CD4-positive, alpha-beta memory T cell (primary cell): ENCODE measurements around the gene CAMTA1. TPM values are rescaled to one million over a fixed set of nuclear protein-coding genes. Genes with fewer than 3 reads are reported as not detected.

Experiments used
- CTCF ChIA-PET: fragments of 350-600 bp; sonication (Branson Sonifier 250); formaldehyde crosslinking; loops from one replicate; lab custom pipeline; 2021; ENCODE audit warnings: inconsistent platforms; ENCODE audit not compliant: partially characterized antibody; lab: Charles Lee
- POLR2A ChIA-PET: fragments of 350-600 bp; sonication (Branson Sonifier 250); formaldehyde crosslinking; loops from one replicate; lab custom pipeline; 2021; ENCODE audit not compliant: partially characterized antibody; lab: Charles Lee
- DNase-seq, 5 donors: peaks; one replicate each; pipeline versions ENCODE4 v3.0.0 to v3.0.0-alpha.2; 2020 to 2022; ENCODE audit warnings: mixed read lengths in 1 of 5
- H3K27ac ChIP-seq: one replicate; pipeline ENCODE4 v1.7.0; 2013; ENCODE audit warnings: low read depth, low read length
- H3K27me3 ChIP-seq: 2 replicates; pipeline ENCODE4 v1.7.0; 2013; ENCODE audit warnings: mild to moderate bottlenecking, low read length, moderate library complexity; ENCODE audit not compliant: insufficient read depth
- H3K36me3 ChIP-seq: 2 replicates; pipeline ENCODE4 v1.7.0; 2013; ENCODE audit warnings: mild to moderate bottlenecking, low read length, moderate library complexity; ENCODE audit not compliant: insufficient read depth
- H3K4me1 ChIP-seq: 2 replicates; pipeline ENCODE4 v1.7.0; 2013; ENCODE audit warnings: mild to moderate bottlenecking, low read length, moderate library complexity; ENCODE audit not compliant: insufficient read depth
- H3K4me3 ChIP-seq, 2 donors: one replicate each; pipeline ENCODE4 v1.7.0; 2013; ENCODE audit warnings: low read length in 2 of 2, mild to moderate bottlenecking in 1 of 2
- H3K9me3 ChIP-seq, 2 donors: one replicate each; pipeline ENCODE4 v1.7.0; 2013; ENCODE audit warnings: low read length in 2 of 2, control low read depth in 1 of 2; ENCODE audit not compliant: control insufficient read depth in 1 of 2
- H3K27ac Mint-ChIP-seq, 7 donors: one replicate each; pipeline ENCODE4 v1.8.0; 2020 to 2021; ENCODE audit warnings: mixed read lengths in 7 of 7, mild to moderate bottlenecking in 6 of 7, inconsistent platforms in 3 of 7, moderate library complexity in 3 of 7
- H3K27me3 Mint-ChIP-seq, 2 donors: one replicate each; pipeline ENCODE4 v1.8.0; 2020 to 2021; ENCODE audit warnings: mixed read lengths in 2 of 2
- H3K36me3 Mint-ChIP-seq, 2 donors: one replicate each; pipeline ENCODE4 v1.8.0; 2020 to 2021; ENCODE audit warnings: mixed read lengths in 2 of 2, inconsistent platforms in 1 of 2, mild to moderate bottlenecking in 1 of 2
- H3K4me1 Mint-ChIP-seq, 4 donors: one replicate each; pipeline ENCODE4 v1.8.0; 2020 to 2021; ENCODE audit warnings: mixed read lengths in 4 of 4, mild to moderate bottlenecking in 1 of 4
- H3K4me3 Mint-ChIP-seq, 8 donors: one replicate each; pipeline ENCODE4 v1.8.0; 2020 to 2021; ENCODE audit warnings: mixed read lengths in 8 of 8, mild to moderate bottlenecking in 7 of 8, moderate library complexity in 6 of 8, inconsistent platforms in 3 of 8
- H3K9me3 Mint-ChIP-seq, 8 donors: one replicate each; pipeline ENCODE4 v1.8.0; 2020 to 2021; ENCODE audit warnings: mixed read lengths in 8 of 8, mild to moderate bottlenecking in 5 of 8, inconsistent platforms in 3 of 8, moderate library complexity in 1 of 8
- intact Hi-C: fragments of 100-400 bp; cut with micrococcal nuclease; formaldehyde crosslinking; loops from one replicate; pipeline ENCODE4 v1.15.1; 2023
- polyA plus RNA-seq, 2 donors: library from polyadenylated mRNA; unstranded; fragments of 300-500 nt; fragmentation: Illumina TruSeq; gene quantifications; one replicate each; pipeline ENCODE4 v1.2.3, GENCODE V29; 2021
- total RNA-seq, 2 experiments: library from RNA; stranded (reverse); gene quantifications; one replicate each; pipeline ENCODE4 v1.2.3, GENCODE V29; 2021

The CAMTA1 gene
- total and polyA plus RNA-seq, 4 experiments from 2014 or later, result 39.1 to 118 (median 59.9) TPM

DNA sequence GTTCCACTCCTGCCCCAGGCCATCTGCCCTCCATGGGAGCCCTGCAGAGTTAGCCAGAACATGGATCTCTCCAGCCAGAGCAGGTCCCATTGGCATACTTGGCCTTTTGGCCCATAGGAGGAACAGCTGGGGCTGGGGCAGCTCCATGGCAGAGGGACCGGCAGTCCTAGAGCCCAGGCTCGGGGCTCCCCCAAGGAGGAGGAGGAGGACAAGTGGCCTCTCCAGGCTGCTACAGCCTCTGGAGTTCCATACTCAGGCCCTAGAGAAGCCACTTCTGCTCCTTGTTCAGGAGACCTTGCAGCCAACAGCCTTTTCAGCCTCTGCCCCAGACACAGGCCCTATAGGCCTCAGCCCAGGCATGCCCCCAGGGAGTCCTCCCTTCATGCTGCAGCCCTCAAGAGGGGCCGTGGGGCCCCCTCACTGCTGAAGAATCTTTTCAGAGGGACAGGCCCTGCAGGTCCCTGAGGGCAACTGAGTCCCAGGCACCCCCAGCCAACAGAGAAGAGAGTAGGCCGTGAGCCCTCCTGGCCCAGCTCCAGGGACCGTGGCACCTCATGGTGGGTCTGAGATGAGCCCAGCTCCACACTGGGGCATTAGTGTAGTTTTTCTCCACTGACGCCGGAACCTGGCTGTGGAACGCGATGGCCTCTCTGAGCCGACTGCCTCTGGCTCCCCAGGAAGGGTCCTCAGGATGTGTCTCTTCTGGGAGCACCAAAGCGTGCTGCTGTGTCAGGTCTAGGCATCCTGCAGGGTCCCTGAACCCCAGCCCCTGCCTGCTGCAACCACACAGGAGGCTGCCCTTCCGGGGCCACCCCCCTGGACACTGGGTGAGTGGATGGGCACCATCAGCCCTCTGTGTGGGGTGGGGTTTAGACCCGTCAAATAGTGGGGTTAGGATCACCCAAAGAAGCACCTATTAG is 688.2 kb downstream of the CAMTA1 start:
- Mint-ChIP-seq H3K4me3 (no peak overlapping the region), H3K36me3 (no peaks in the 10 kb centered on the region), H3K9me3 (peaks cover 0 to 3% (median 0%) of the 10 kb centered on the region in 8 donors), H3K4me1 (no peaks in the 10 kb centered on the region), H3K27ac (no peak overlapping the region), H3K27me3 (peaks cover 0 to 4% of the 10 kb centered on the region in 2 donors)
- no peak overlapping the region for H3K4me3 ChIP-seq
- ChIA-PET POLR2A (no interaction called here), CTCF (no interaction called here)
- no peaks in the 10 kb centered on the region for H3K9me3 ChIP-seq
- intact Hi-C loops, result no loop called here
- no peaks in the 10 kb centered on the region for H3K27me3 ChIP-seq
- H3K27ac ChIP-seq, result no peak overlapping the region
- H3K4me1 ChIP-seq, result no peaks in the 10 kb centered on the region
- no peak for DNase-seq
- no peaks in the 10 kb centered on the region for H3K36me3 ChIP-seq

DNA sequence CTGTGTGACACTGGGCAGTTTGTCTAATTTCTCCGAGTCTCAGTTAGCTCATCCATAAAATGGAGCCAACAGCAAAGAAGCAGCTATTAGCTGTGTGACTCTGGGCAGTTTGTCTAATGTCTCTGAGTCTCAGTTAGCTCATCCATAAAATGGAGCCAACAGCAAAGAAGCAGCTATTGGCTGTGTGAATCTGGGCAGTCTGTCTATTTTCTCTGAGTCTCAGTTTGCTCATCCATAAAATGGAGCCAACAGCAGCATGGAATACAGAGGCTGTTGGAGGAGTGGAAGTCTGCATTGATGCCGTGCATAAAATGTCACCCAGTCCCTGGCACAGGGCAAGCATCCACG is 688.9 kb downstream of the CAMTA1 start:
- no peaks in the 10 kb centered on the region for H3K4me1 Mint-ChIP-seq
- CTCF ChIA-PET, result no interaction called here

GRCh38 chr1:7474786-7475502 is 689.7 kb downstream of the CAMTA1 start:
- ChIA-PET CTCF (no interaction called here), POLR2A (no interaction called here)
- intact Hi-C loops, result no loop called here
- no peak overlapping the region for H3K4me3 Mint-ChIP-seq
- no peaks in the 10 kb centered on the region for H3K36me3 Mint-ChIP-seq
- no peaks in the 10 kb centered on the region for H3K4me1 ChIP-seq
- no peak overlapping the region for H3K27ac Mint-ChIP-seq
- no peaks in the 10 kb centered on the region for H3K36me3 ChIP-seq
- no peak overlapping the region for H3K4me3 ChIP-seq
- H3K27ac ChIP-seq, result no peak overlapping the region
- H3K27me3 ChIP-seq, result no peaks in the 10 kb centered on the region
- H3K9me3 Mint-ChIP-seq, result no peaks in the 10 kb centered on the region
- DNase-seq, result no peak
- peaks cover 0 to 2% of the 10 kb centered on the region in 2 donors for H3K27me3 Mint-ChIP-seq
- no peaks in the 10 kb centered on the region for H3K9me3 ChIP-seq
- H3K4me1 Mint-ChIP-seq, result no peaks in the 10 kb centered on the region

More for the DNA sequence above, 688.9 kb downstream of the CAMTA1 start:
- Mint-ChIP-seq H3K36me3 (no peaks in the 10 kb centered on the region), H3K27ac (no peak overlapping the region), H3K9me3 (peaks cover 0 to 3% (median 0%) of the 10 kb centered on the region in 8 donors), H3K27me3 (peaks cover 0 to 2% of the 10 kb centered on the region in 2 donors), H3K4me3 (no peak overlapping the region)
- intact Hi-C loops, result no loop called here
- Histone ChIP-seq H3K4me1 (no peaks in the 10 kb centered on the region), H3K9me3 (no peaks in the 10 kb centered on the region), H3K4me3 (no peak overlapping the region), H3K27me3 (no peaks in the 10 kb centered on the region), H3K36me3 (no peaks in the 10 kb centered on the region), H3K27ac (no peak overlapping the region)
- no peak for DNase-seq
- POLR2A ChIA-PET, result no interaction called here

- DNase-seq, result no peak
- Mint-ChIP-seq H3K36me3 (no peaks in the 10 kb centered on the region), H3K27me3 (peaks cover 0 to 2% of the 10 kb centered on the region in 2 donors), H3K9me3 (no peaks in the 10 kb centered on the region), H3K4me3 (no peak overlapping the region), H3K4me1 (no peaks in the 10 kb centered on the region), H3K27ac (no peak overlapping the region)
- no peaks in the 10 kb centered on the region for H3K36me3 ChIP-seq
- H3K4me3 ChIP-seq, result no peak overlapping the region
- intact Hi-C loops, result no loop called here
- no peaks in the 10 kb centered on the region for H3K27me3 ChIP-seq
- H3K27ac ChIP-seq, result no peak overlapping the region
- POLR2A ChIA-PET, result no interaction called here
- CTCF ChIA-PET, result no interaction called here
- H3K4me1 ChIP-seq, result no peaks in the 10 kb centered on the region
- no peaks in the 10 kb centered on the region for H3K9me3 ChIP-seq
Measured at GRCh38 chr1:7475691-7476090, 690.4 kb downstream of the CAMTA1 start.

DNA sequence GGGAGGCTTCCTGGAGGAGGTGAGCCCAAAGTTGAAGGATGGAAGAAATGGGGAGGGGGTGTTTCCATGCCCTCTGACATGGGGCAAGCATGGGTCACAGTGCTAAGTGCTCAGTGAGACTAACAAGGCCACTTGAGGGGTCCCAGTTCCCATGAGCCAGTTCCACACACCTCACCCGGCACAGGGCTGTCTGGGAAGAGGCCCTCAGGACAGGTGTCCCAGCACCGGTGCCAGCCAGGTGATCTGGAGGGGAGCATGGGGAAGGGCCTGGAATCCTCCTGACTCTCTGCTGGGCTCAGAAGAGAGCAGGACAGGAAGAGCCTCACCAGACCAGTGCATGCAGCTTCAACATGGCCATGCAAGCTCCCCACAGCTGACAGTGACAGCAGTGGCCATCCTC is 691.1 kb downstream of the CAMTA1 start:
- intact Hi-C loops, result no loop called here
- no peak overlapping the region for H3K4me3 Mint-ChIP-seq
- CTCF ChIA-PET, result no interaction called here
- Histone ChIP-seq H3K27me3 (no peaks in the 10 kb centered on the region), H3K9me3 (no peaks in the 10 kb centered on the region), H3K27ac (no peak overlapping the region), H3K36me3 (no peaks in the 10 kb centered on the region), H3K4me3 (no peak overlapping the region), H3K4me1 (no peaks in the 10 kb centered on the region)
- H3K27ac Mint-ChIP-seq, result no peak overlapping the region
- no peaks in the 10 kb centered on the region for H3K9me3 Mint-ChIP-seq
- no peaks in the 10 kb centered on the region for H3K36me3 Mint-ChIP-seq
- POLR2A ChIA-PET, result no interaction called here
- no peaks in the 10 kb centered on the region for H3K4me1 Mint-ChIP-seq
- H3K27me3 Mint-ChIP-seq, result peaks cover 0 to 2% of the 10 kb centered on the region in 2 donors
- DNase-seq, result no peak

DNA sequence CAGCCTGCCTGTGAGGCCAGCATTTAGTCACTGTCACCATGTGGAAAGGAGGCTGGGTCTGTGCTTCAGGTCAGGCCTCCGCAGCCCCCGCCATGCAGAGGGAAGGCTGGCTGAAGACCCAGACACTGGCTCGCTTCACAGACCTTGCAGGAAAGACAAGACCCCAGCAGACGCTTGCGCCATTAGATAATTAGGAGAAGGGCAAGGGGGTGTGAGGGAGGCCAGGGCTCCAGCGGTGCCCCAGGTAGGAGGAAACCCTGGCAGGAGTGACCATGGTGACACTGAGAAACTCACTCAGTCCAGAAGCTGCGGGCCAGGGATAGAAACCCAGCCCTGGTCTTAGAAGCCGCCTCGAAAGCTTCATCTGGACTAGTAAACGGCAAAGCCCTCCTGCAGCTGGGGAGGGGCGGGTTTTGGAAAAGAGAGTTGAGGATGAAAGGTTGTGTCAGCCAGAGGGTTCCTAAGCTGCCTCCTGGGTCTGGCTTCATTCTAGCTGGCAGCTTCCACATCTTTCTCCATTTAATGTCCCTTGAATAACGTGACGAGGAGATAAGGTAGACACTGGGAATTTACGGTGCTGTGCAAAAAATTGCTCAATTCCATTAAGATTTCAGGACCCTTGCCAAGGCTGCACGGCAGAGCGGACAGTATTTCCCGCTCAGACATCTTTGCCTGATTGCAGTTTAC is 691.8 kb downstream of the CAMTA1 start:
- ChIA-PET CTCF (no interaction called here), POLR2A (no interaction called here)
- H3K27ac ChIP-seq, result no peak overlapping the region

DNA sequence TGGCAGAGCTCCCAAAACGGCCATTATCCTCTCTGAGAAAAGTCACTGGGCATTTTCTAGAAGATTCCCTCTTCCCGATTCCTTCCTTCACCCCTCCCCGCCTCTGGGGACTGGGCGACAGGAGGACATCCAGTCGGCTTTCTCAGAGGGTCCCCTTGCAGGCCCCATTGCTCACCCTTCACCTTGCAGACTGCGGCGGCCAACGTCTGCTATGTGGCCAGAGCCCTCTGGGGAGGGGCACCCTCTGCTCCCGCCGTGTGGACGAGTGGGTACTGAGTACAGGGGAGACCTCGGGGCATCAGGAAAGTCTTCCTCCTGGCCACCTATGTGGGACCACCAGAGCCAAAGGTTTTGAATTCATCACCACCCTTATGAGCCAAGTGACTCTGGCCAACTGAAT is 692.3 kb downstream of the CAMTA1 start:
- H3K4me1 ChIP-seq, result no peaks in the 10 kb centered on the region
- H3K27me3 ChIP-seq, result no peaks in the 10 kb centered on the region
- ChIA-PET CTCF (no interaction called here), POLR2A (no interaction called here)
- no peak overlapping the region for H3K4me3 Mint-ChIP-seq
- H3K36me3 Mint-ChIP-seq, result no peaks in the 10 kb centered on the region
- no peak overlapping the region for H3K27ac Mint-ChIP-seq
- no peaks in the 10 kb centered on the region for H3K9me3 ChIP-seq
- no peaks in the 10 kb centered on the region for H3K4me1 Mint-ChIP-seq
- no peak overlapping the region for H3K4me3 ChIP-seq
- H3K27me3 Mint-ChIP-seq, result peaks cover 0 to 2% of the 10 kb centered on the region in 2 donors
- DNase-seq, result no peak
- no peaks in the 10 kb centered on the region for H3K36me3 ChIP-seq
- no peaks in the 10 kb centered on the region for H3K9me3 Mint-ChIP-seq
- intact Hi-C loops, result no loop called here
- no peak overlapping the region for H3K27ac ChIP-seq

More for the DNA sequence above, 691.8 kb downstream of the CAMTA1 start:
- Histone ChIP-seq H3K4me3 (no peak overlapping the region), H3K36me3 (no peaks in the 10 kb centered on the region), H3K4me1 (no peaks in the 10 kb centered on the region), H3K27me3 (no peaks in the 10 kb centered on the region), H3K9me3 (no peaks in the 10 kb centered on the region)
- Mint-ChIP-seq H3K4me3 (no peak overlapping the region), H3K27me3 (peaks cover 0 to 2% of the 10 kb centered on the region in 2 donors), H3K27ac (no peak overlapping the region), H3K36me3 (no peaks in the 10 kb centered on the region), H3K9me3 (no peaks in the 10 kb centered on the region), H3K4me1 (no peaks in the 10 kb centered on the region)
- DNase-seq, result no peak
- intact Hi-C loops, result no loop called here
